Activated naive CD4-positive, alpha-beta T cell (primary cell): ENCODE measurements around the gene CPEB4.
A peak's percentile ranks its signal among the peaks of the same experiment; 100 is the strongest.

Experiments used
- DNase-seq, 4 experiments: peaks; one replicate each; lab custom pipeline; 2025; lab: John Stamatoyannopoulos, UW

CPEB4 gene

DNA sequence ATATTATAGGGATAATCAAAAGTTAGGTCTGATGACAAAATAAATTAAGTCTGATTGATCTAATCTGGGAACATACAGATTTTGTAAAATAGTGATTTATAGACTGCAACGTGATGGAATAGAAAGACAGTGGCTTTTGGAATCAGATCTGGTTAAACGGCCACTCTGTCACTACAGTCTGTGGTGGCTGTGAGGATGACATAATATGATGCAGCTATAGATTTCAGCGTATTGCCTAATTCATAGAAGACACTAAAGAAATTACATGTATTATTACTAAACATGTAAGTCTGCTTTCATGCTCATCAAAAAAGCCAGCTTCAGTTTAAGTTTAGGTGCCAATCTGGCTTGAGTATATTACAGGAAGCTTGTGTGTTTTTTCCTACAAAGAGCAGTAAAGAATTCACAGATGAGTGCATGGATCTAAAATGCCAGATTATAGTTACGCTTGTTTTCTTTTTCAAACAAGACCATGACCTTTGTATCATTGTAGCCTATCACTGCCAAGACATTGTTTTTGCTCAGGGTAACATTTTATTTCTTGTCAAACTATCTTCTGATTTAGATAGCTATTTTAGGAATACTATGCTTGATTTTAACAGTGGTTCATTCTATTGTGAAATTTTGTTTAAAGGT, 25.7 kb downstream of the CPEB4 start:
- DNase-seq = no peak

DNA sequence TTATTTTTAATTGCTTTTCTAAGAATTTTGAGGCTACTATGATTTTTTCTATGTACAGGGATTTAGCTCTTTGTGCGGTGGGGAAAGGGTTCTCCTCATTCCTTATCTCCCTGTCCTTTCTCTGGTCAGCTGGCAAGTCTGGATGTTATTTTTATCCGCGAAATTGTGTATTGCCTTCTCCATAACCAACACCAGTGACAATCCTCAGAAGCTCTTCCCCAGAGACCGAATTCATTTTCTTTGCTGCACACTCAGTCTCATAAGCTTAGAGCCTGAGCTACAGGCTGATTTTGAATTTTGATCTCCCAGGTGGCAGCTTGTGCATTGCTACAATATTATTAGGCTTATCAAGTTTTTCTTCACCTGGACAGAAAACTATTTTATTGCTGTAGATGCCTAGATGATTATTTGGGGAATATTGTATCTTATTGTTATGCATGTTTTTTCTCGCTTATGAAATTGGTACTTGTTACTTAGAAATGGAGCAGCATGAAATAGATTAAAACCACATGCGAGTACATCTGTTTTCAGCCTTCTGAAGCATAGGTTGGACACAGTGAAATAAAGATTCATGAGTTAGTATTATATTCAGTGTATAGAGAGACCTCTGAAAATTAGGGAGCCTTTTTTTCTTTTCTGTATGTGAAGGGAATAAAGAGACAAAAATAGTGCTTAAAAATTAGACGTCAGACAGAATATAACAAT, 27.3 kb downstream of the CPEB4 start:
- no peak for DNase-seq

- DNase-seq = no peak
These were observed 28.1 kb downstream of the CPEB4 start for GRCh38 chr5:173916233-173916632.

DNA sequence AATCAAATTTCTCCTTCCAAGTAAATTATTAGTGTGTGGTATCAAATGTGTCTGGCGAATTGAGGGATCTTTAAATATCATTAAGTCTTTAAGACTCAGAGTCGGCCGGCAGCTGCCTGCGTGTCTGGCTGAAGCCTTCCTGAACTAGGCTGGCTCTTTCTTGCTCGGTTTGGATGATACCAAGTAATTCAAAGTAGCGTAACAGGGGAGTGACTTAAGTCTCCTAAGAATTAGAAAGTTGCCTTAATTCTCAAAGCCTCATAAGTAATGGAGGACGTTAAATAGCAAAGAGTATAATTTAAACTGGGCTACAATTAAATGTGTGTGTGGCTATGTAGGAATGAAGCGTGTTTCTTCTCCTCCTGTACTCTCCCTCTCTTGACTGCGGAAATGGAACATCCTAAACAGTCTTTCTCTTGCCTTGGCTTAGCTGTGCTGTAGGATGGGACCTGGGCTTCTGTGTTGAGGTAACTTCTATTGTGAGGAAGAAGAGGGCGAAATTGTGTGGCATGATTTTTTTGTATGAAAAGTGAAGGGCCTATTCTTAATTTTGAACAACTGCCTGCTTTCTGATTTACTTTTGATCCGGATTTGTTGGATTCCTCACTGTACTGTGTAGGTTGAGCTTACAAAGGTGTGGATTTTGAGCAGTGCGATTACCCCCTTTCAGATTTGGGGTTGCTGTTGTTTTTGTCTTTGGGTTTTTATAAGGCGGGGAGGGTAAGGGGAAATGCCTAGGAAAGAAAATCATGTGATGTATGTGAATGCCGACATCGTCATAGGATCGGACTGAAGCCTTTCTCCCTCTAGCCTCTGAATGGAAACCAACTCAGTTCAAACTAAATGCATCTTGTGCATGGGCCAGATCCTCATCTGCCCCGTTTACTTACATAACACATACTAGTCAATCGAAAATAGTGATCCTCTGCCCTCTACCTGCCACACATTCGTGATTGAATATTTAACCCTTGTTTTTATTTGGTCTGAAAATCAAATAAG, 29.9 kb downstream of the CPEB4 start:
- DNase-seq = peak in 2 of 4 experiments; percentile 33 to 38

- no peak for DNase-seq
These were observed 31.3 kb downstream of the CPEB4 start for GRCh38 chr5:173919443-173919842.

- DNase-seq = no peak
These were observed 32.0 kb downstream of the CPEB4 start for GRCh38 chr5:173920024-173920753.

- DNase-seq = no peak
These were observed 32.9 kb downstream of the CPEB4 start for GRCh38 chr5:173920866-173921555.

GRCh38 chr5:173922527-173922926, 34.4 kb downstream of the CPEB4 start:
- DNase-seq = no peak

GRCh38 chr5:173923218-173924095, 35.3 kb downstream of the CPEB4 start:
- DNase-seq = no peak

GRCh38 chr5:173924899-173925298, 36.8 kb downstream of the CPEB4 start:
- DNase-seq = no peak

DNA sequence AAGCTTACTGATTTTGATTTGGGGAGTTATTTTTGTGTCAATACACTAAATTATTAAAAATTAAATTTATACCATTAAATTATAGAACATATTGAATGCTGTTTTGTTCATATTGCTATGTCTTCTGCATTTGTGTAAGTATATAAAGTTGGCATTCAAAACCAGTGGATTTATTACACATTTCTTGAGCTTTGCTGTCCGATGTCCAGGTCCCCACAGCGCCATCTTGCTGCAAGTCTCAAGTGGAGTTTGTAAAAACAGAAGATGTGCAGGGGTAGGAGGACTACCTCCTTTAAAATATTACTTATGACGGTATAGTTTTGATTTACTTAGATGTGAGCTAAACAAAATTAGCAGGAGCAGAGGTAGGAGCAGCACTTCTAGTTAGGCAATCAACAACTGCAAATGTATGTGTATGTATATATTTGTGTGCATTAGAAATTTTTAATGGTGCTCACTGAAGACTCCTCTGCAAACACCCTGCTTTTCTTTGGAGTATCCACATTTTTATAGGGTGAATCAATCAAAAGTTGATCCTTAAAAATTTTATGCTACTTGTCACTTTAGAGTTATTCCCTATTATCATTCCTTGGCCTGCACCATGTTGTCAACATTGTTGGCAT, 37.4 kb downstream of the CPEB4 start:
- DNase-seq = peak in 2 of 4 experiments; percentile 5 to 28

DNA sequence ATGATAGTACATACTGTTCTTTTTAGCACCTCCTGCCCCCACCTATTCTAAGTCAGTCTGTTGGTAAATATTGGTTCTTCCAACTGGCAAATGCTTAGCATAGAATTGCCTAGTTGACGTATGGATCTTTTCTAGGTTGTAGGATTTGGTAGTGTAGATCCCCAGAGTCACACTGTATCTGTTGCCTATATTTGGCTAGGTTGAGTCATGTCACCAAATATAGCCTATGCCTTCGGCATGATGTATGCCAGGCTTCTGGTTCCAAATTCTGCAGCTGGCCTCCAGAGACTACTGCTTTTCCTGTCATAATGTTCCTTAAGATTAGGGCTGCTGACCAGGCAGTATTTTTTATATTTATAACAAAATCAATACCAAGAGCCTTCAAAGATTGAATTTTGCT, 38.2 kb downstream of the CPEB4 start:
- DNase-seq = no peak

DNA sequence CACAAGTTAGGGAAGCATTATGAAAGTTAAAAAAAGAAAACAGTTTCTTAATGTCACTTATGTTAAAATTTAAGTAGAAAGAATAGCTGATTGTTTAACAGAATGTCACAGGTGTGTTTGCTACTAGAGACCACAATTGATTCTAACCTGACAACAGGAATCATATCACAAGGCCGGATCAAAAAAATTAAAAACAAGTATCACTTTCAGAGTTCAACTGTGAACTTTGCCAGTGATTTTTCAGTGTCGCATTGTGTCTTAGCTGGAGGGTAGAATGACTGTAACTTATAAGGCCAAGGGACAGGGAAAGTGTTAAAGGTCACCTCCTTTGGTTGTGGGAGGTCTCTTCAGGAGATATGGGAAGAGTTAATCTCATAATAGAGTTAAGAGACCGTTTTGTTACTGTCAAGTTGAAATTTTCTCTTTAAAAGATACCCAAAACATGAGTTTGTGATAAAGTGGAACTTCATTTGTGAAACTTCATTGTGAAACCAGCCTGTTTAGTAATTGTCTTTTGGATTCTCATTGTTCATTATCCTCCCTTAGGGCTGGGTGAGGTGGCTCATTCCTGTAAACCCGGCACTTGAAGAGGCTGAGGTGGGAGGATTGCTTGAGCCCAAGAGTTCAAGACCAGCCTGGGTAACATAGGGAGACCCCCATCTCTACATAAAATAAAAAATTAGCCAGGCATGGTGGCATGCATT, 40.9 kb downstream of the CPEB4 start:
- no peak for DNase-seq

- DNase-seq = no peak
These were observed 44.6 kb downstream of the CPEB4 start for GRCh38 chr5:173932695-173933139.

DNA sequence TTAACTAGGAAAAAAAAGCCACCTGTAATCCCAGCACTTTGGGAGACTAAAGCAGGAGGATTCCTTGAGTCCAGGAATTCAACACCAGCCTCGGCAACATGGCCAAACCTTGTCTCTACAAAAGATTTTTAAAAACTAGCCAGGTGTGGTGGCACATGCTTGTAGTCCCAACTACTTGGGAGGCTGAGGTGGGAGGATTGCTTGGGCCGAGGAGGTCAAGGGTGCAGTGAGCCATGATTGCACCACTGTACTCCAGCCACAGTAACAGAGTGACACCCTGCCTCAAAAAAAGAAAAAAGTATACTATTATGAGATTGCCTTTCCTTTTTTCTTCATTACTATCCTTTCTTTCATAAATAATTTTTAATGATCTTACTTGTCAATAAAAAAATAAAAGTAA, 45.8 kb downstream of the CPEB4 start:
- DNase-seq = no peak

DNA sequence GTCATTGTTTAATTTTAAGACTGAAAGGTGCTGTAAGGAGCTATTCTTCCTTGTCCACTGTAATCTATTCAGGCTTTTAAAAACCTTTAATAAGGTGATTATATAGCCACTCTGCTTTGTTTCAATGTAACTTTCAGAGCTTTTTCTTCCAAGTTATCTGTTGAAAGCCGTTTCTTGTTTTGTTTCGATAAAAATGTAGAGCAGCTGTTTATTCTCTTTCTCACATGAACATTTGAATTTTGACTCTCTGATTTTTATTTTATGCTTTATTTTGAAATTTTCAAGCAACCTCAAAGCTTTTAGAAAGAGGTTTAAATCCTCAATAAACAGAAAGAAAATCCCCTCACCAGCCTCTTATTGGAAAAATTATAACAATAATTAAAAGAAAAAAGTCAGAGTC, 47.2 kb downstream of the CPEB4 start:
- no peak for DNase-seq

- no peak for DNase-seq
These were observed 52.1 kb downstream of the CPEB4 start for GRCh38 chr5:173940269-173940668.

DNA sequence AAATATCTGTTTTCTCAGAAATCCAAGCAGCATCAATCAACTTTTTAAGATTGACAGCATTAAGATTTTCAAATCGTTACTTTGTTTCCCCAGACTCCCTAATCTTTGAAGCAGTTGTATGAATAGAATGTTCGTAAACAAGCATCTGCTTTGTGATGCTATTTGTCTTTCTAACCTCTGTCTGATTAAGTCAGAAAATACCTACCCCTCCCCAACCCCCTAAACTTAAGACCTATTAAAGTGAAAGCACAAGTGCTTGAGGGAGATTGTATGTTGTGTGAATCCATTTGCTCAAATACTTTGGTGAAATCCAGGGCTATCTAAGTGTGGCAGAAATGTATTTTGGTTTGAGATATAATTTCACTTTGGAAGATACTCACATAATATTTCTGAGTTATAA, 53.0 kb downstream of the CPEB4 start:
- no peak for DNase-seq

GRCh38 chr5:173941758-173942401, 53.7 kb downstream of the CPEB4 start:
- DNase-seq = no peak
